Rectal smooth muscle tissue (tissue), 1 donor: ENCODE results near the gene ARHGEF1.

Experiments used
- H3K27ac ChIP-seq: one replicate; pipeline ENCODE4 v1.7.0; 2013; ENCODE audit warnings: low read depth, low read length, inconsistent platforms
- H3K27me3 ChIP-seq: one replicate; pipeline ENCODE4 v1.7.0; 2013; ENCODE audit warnings: low read length; ENCODE audit not compliant: control insufficient read depth, insufficient read depth
- H3K36me3 ChIP-seq: one replicate; pipeline ENCODE4 v1.7.0; 2013; ENCODE audit warnings: low read length; ENCODE audit not compliant: control insufficient read depth, insufficient read depth
- H3K4me1 ChIP-seq: one replicate; pipeline ENCODE4 v1.7.0; 2013; ENCODE audit warnings: low read length; ENCODE audit not compliant: control insufficient read depth, insufficient read depth
- H3K4me3 ChIP-seq: one replicate; pipeline ENCODE4 v1.7.0; 2013; ENCODE audit warnings: low read length
- H3K9ac ChIP-seq: one replicate; pipeline ENCODE4 v1.7.0; 2013; ENCODE audit warnings: low read length

The ARHGEF1 gene

DNA sequence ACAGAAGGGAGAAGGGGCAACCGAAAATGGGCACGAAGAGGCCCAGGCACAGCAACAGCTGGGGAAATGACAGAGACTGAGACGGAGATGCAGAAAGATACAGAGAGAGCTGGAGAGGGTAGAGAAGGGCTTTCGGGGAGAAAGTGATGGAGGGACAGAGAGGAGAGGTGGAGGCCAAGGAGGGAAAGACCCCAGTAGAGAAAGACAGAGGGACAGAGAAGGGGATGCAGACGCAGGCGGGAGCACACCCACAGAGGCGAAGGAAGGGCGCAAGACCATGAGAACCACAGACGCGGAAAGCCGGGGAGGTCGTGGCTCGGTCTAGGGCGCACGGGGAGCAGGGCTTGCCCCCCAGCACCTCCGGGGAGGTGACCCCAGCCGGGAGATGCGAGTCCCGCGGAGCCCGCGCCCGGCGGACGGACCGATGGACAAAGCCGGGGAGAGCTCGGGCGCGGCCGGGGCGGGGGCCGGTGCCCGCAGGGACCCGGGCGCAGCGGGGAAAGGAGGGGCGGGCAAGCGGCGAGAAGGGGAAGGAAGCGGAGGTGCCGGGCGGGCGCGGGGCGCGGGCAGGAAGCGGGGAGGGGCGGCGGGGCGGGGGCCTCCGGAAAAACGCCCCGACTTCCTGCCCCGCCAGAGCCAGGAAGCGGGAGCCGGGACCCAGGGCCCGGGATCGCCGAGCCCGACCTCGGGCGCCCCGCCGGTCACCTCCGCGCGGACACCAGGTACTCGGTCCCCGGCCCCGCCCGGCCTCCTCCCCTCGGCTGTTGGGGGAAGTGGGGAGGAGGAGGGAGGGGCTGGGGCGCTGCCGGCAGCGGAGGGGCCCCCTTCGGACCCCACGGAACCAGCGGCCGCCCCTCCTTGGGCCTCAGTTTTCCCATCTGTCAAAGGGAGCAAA is at the start of gene ARHGEF1:
Gene ARHGEF1, plus strand, starts transcription at position 617 of the 895 bp plus-strand sequence. CDS start 4,899 bp downstream, outside the sequence.
- H3K4me1 ChIP-seq, result no peaks in the 10 kb centered on the region
- H3K27ac ChIP-seq, result peak within 1 kb of the TSS; percentile 50
- no peaks in the 10 kb centered on the region for H3K36me3 ChIP-seq
- no peaks in the 10 kb centered on the region for H3K27me3 ChIP-seq
- H3K9ac ChIP-seq, result peak within 1 kb of the TSS; percentile 29
- peak within 1 kb of the TSS; percentile 79 for H3K4me3 ChIP-seq

- Histone ChIP-seq H3K27ac (no peak overlapping the region), H3K4me3 (no peak overlapping the region), H3K27me3 (peaks cover 12% of the 10 kb centered on the region), H3K36me3 (no peaks in the 10 kb centered on the region), H3K9ac (no peak overlapping the region), H3K4me1 (no peaks in the 10 kb centered on the region)
Measured at GRCh38 chr19:41837981-41838708, 44.8 kb upstream of the ARHGEF1 start.

- Histone ChIP-seq H3K4me1 (no peaks in the 10 kb centered on the region), H3K27me3 (peaks cover 12% of the 10 kb centered on the region)
Measured at GRCh38 chr19:41839211-41839610, 43.8 kb upstream of the ARHGEF1 start.

DNA sequence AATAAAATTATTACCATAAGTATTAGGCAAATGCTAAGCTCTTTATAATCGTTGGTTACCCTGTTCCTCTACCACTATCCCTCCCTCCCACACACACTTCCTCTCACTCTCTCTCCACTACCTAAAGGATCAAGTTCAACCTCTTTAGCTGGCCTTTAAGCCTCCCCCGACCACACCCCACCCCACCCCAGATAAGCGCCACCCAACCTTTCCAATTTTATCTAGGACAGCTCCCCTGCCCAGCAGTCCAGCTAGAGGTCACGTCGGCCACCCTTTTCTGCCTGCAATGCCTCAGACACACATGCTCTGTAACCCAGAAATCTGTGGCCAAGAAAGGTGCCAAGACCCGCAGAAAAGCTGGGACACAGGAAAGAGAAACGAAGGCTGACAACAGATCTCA is 39.6 kb upstream of the ARHGEF1 start:
- H3K27me3 ChIP-seq, result peaks cover 9% of the 10 kb centered on the region

More at GRCh38 chr19:41839211-41839610, 43.8 kb upstream of the ARHGEF1 start:
- no peak overlapping the region for H3K27ac ChIP-seq
- H3K9ac ChIP-seq, result no peak overlapping the region
- no peak overlapping the region for H3K4me3 ChIP-seq
- H3K36me3 ChIP-seq, result no peaks in the 10 kb centered on the region

DNA sequence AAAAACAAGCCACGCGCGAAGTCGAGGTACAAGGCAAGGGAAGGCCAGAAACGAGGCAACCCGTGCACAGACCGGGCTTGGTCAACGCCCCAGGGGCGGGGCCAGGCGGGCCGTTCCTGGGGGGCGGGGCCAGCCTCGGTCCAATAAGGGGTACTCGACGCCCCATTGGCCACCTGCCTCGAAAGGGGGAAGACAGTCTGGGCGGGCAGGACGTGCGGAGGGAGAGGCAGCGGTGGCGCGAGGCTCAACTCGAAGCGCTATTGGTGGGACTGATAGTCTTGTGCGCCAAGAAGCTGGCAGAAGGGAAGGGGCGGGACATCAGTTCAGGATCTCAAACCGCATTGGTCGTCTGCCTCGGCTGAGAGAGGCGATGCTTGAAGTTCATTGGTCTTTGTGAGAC is 38.4 kb upstream of the ARHGEF1 start, which contains the start of gene LYPD4:
Gene LYPD4, minus strand, starts transcription at position 83 of the 400 bp plus-strand sequence. CDS start 5,398 bp downstream, outside the sequence.
- Histone ChIP-seq H3K4me1 (no peaks in the 10 kb centered on the region), H3K27me3 (no peaks in the 10 kb centered on the region), H3K9ac (no peak within 1 kb of the TSS), H3K4me3 (no peak within 1 kb of the TSS), H3K36me3 (no peaks in the 10 kb centered on the region), H3K27ac (no peak within 1 kb of the TSS)

More for the DNA sequence above, 39.6 kb upstream of the ARHGEF1 start:
- Histone ChIP-seq H3K4me1 (no peaks in the 10 kb centered on the region), H3K36me3 (no peaks in the 10 kb centered on the region), H3K4me3 (no peak overlapping the region), H3K9ac (no peak overlapping the region), H3K27ac (no peak overlapping the region)

DNA sequence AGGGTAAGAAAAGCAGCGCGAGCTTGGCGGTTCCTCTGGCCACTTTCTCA is 38.2 kb upstream of the ARHGEF1 start, which contains the start of gene DMRTC2:
Gene DMRTC2, plus strand, starts transcription at position 42 of the 50 bp plus-strand sequence. CDS start 2,387 bp downstream, outside the sequence.
- Histone ChIP-seq H3K4me1 (no peaks in the 10 kb centered on the region), H3K36me3 (no peaks in the 10 kb centered on the region), H3K27me3 (no peaks in the 10 kb centered on the region), H3K27ac (no peak within 1 kb of the TSS), H3K9ac (no peak within 1 kb of the TSS), H3K4me3 (no peak within 1 kb of the TSS)

DNA sequence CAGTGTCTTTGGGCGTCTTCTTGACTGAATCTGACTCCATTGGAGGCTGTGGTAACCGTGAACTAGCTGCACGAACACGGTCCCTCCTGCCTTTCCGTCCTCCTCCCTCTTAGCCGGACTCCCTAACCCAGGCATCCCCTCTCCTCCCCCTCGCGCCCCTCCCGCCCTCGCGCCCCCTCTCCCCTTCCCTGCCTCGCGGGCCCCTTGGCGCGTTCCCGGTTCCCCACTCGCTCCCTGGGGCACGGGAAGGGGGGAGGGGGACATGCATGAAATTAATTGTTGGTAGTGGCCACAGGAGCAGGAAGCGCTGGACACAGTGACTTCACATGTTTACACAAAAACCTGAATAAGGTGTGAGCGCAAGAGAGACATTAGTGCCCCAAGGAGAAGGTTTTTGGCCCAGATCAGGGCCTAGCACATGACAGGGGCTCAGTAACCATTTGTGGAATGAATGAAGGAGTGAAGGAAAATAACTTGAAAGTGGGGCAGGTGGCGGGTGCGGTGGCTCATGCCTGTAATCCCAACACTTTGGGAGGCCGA is 37.9 kb upstream of the ARHGEF1 start:
- H3K4me1 ChIP-seq, result no peaks in the 10 kb centered on the region
- H3K27me3 ChIP-seq, result no peaks in the 10 kb centered on the region
- no peak overlapping the region for H3K27ac ChIP-seq
- no peaks in the 10 kb centered on the region for H3K36me3 ChIP-seq
- H3K4me3 ChIP-seq, result no peak overlapping the region
- H3K9ac ChIP-seq, result no peak overlapping the region

GRCh38 chr19:41847351-41848105 is 35.5 kb upstream of the ARHGEF1 start:
- Histone ChIP-seq H3K36me3 (no peaks in the 10 kb centered on the region), H3K9ac (no peak overlapping the region), H3K27me3 (peaks cover 3% of the 10 kb centered on the region), H3K4me3 (no peak overlapping the region), H3K4me1 (no peaks in the 10 kb centered on the region), H3K27ac (no peak overlapping the region)

- no peaks in the 10 kb centered on the region for H3K36me3 ChIP-seq
- H3K9ac ChIP-seq, result no peak overlapping the region
- H3K27me3 ChIP-seq, result peaks cover 3% of the 10 kb centered on the region
- no peak overlapping the region for H3K4me3 ChIP-seq
- H3K4me1 ChIP-seq, result no peaks in the 10 kb centered on the region
- H3K27ac ChIP-seq, result no peak overlapping the region
Measured at GRCh38 chr19:41848666-41849065, 34.3 kb upstream of the ARHGEF1 start.

DNA sequence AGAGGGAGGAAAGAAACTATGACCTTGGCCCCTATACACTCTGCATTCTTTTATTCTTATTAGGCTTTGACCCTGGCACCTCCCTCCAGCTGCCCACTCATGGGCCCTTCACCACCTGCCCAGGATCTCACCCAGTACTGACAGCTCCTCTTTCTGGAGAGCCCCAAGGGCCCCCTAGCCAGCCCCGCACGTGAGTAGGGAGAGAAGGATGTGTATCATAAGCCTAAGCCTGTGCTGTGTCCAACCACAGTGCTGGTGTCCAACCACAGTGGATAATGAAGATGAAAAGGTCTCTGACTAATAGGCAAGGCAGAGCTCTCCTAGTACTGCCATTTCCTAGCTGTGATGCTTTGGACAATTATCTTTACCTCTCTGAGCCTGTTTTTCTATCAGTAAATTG is 33.9 kb upstream of the ARHGEF1 start:
- Histone ChIP-seq H3K27me3 (peaks cover 3% of the 10 kb centered on the region), H3K9ac (no peak overlapping the region), H3K4me3 (no peak overlapping the region), H3K36me3 (no peaks in the 10 kb centered on the region), H3K27ac (no peak overlapping the region), H3K4me1 (no peaks in the 10 kb centered on the region)

DNA sequence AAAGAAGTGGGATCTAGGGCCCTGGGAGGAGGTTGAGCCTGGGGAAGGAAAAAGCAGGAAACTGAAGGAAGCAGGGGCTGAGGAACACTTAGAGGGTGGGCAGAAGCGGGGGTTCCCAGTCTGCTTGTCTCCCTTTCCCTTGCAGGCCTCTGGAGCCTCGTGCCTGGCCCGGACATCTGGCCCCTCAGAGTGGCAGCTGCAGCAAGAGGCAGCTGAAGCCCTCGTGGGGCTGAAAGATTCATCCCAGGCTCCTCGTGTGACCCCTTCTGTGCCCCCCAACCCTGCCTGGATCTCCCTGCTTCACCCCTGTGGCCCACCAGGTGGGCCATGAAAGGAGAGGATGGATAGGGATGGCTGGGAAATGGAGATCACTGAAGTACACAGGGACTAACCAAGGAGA is 32.6 kb upstream of the ARHGEF1 start:
- Histone ChIP-seq H3K27ac (no peak overlapping the region), H3K4me1 (no peaks in the 10 kb centered on the region), H3K36me3 (no peaks in the 10 kb centered on the region), H3K4me3 (no peak overlapping the region), H3K9ac (no peak overlapping the region), H3K27me3 (peaks cover 3% of the 10 kb centered on the region)

DNA sequence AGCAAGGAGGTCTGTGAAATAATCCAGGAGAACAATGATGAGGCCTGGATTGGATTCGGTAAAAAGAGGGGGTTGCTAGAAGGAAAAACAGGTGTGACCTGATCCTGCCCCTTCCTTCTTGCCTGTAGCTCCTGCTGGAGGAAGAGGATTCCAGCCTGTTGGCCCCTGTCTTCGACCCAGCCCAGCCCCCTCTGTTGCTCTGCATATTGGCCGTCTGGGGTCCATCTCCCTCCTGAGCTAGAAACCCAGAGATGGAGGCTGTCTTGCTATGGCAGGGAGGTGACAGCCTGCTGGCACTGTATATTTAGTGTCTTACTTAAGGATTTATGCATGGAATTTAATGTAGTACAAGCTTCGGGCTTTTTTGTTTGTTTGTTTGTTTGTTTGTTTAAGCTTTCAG is 31.5 kb upstream of the ARHGEF1 start:
- H3K4me1 ChIP-seq, result no peaks in the 10 kb centered on the region
- H3K4me3 ChIP-seq, result no peak overlapping the region
- no peaks in the 10 kb centered on the region for H3K36me3 ChIP-seq
- no peak overlapping the region for H3K27ac ChIP-seq
- H3K9ac ChIP-seq, result no peak overlapping the region
- peaks cover 3% of the 10 kb centered on the region for H3K27me3 ChIP-seq
